ENCODE results near the gene KIF18B. TPM values are rescaled to one million over a fixed set of nuclear protein-coding genes. Genes with fewer than 3 reads are reported as not detected.

Gene KIF18B
- total and polyA plus RNA-seq, 7 donors = under 0.01 to 10.5 (median 0.60) TPM

DNA sequence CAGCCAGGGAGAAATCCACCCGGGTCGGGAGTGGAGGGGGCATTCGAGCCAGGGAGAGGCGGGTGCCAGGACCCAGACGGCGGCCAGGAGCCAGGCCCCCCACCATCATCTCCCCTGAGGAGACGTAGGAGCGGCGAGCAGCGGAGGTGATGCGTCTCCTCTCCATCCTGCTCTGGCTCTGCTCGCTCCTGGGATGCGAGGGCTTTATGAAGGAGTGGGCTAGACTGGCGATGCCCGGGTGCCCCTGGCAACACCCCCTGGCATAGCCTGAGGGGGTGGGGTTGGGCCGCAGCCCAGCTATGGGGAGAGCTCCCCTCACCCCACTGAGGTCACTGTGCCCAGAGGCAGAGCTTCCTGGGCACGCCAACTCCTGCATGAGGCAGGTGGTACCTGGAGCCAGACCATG is 32.2 kb downstream of the KIF18B start, which contains the start of gene GFAP:
Gene GFAP (minus strand): TSS at position 180 of the 406 bp plus-strand sequence. CDS start 14 bp downstream, at position 166.
- Histone ChIP-seq H3K4me1 (peaks cover 0 to 35% (median 30%) of the 10 kb centered on the region in 4 donors), H3K27ac (peak within 1 kb of the TSS; percentile 36 to 80 (median 58))
- 88 to 89% methylated on average over 17 of the region's 17 CpGs for WGBS, 2 donors

DNA sequence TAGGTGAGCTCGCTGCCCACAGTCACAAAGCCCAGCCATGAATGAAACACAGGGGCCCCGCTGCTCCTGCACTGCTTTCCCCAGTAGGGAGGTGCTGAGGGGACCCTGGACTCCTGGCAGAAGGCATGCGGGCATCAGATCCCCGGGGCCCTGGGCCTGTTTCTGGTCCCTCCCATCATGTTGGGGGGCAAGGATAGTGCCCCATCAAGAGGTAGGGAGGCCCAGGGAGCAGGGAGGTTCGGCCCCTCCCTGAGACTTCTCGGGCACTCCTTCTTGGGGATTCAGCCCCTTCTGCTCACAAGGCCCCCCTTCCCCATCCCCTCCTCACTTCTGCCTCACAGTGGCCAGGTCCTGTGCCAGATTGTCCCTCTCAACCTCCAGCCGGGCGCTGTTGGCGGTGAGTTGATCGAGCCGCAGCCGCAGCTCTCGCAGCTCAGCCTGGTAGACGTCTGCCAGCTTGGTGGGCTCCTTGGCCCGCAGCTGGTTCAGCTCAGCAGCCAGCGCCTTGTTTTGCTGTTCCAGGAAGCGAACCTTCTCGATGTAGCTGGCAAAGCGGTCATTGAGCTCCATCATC is 32.8 kb downstream of the KIF18B start:
- Histone ChIP-seq H3K27me3 (peaks cover 0 to 3% (median 0%) of the 10 kb centered on the region in 3 donors), H3K27ac (no peak overlapping the region), H3K4me3 (no peak overlapping the region), H3K36me3 (no peaks in the 10 kb centered on the region), H3K9me3 (no peaks in the 10 kb centered on the region), H3K4me1 (peaks cover 0 to 36% (median 29%) of the 10 kb centered on the region in 4 donors)
- intact Hi-C loops (cut with DNase I) = loop anchor here (10.0 kb wide), 1 partner anchor 280 kb away; no protein-coding TSS in a partner anchor
- WGBS, 2 donors = 88 to 90% methylated on average over 19 of the region's 19 CpGs
- TF ChIP-seq, protein P1, sequence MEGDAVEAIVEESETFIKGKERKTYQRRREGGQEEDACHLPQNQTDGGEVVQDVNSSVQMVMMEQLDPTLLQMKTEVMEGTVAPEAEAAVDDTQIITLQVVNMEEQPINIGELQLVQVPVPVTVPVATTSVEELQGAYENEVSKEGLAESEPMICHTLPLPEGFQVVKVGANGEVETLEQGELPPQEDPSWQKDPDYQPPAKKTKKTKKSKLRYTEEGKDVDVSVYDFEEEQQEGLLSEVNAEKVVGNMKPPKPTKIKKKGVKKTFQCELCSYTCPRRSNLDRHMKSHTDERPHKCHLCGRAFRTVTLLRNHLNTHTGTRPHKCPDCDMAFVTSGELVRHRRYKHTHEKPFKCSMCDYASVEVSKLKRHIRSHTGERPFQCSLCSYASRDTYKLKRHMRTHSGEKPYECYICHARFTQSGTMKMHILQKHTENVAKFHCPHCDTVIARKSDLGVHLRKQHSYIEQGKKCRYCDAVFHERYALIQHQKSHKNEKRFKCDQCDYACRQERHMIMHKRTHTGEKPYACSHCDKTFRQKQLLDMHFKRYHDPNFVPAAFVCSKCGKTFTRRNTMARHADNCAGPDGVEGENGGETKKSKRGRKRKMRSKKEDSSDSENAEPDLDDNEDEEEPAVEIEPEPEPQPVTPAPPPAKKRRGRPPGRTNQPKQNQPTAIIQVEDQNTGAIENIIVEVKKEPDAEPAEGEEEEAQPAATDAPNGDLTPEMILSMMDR (IDR thresholded peaks at IDR 0.05) = no peak
- TF ChIP-seq POLR2AphosphoS5 (IDR thresholded peaks at IDR 0.05) (no peak), POLR2A (IDR thresholded peaks at IDR 0.05) (no peak), EP300 (IDR thresholded peaks at IDR 0.05) (no peak)
- DNase-seq = no peak

More for the DNA sequence above, 32.2 kb downstream of the KIF18B start, which contains the start of gene GFAP:
- Histone ChIP-seq H3K27me3 (peaks cover 0 to 3% (median 0%) of the 10 kb centered on the region in 3 donors), H3K36me3 (no peaks in the 10 kb centered on the region), H3K9me3 (no peaks in the 10 kb centered on the region), H3K4me3 (no peak within 1 kb of the TSS)
- intact Hi-C loops (cut with DNase I) = loop anchor here (10.0 kb wide), 1 partner anchor 279 kb away; no protein-coding TSS in a partner anchor
- no peak for DNase-seq
- TF ChIP-seq POLR2A (IDR thresholded peaks at IDR 0.05) (no peak), POLR2AphosphoS5 (IDR thresholded peaks at IDR 0.05) (no peak), EP300 (IDR thresholded peaks at IDR 0.05) (no peak)
- TF ChIP-seq, protein P1 (IDR thresholded peaks at IDR 0.05) = no peak

DNA sequence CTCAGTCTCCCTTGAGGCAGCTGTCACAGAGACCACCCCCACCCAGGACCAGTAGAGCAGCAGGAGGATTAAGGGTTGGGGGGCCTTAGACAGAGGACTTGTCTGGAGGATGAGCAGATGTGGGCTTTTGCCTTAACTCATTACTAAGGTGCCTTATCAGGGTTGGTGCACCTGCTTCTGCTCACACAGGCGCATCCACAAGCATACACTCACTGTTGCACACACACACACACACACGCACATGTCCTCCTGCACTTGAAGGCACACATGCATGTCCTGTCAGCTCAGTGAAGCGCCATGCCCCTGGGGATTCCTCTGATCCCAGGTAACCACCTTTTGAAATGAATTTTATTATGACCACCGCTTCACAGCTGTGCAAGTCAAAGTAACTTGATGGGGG is 33.4 kb downstream of the KIF18B start:
- Histone ChIP-seq H3K36me3 (no peaks in the 10 kb centered on the region), H3K4me3 (no peak overlapping the region), H3K27ac (no peak overlapping the region), H3K9me3 (no peaks in the 10 kb centered on the region), H3K4me1 (peaks cover 0 to 39% (median 29%) of the 10 kb centered on the region in 4 donors), H3K27me3 (peaks cover 0 to 3% (median 0%) of the 10 kb centered on the region in 3 donors)
- 78 to 79% methylated on average over 4 of the region's 4 CpGs for WGBS, 2 donors
- TF ChIP-seq POLR2A (IDR thresholded peaks at IDR 0.05) (no peak), EP300 (IDR thresholded peaks at IDR 0.05) (no peak), POLR2AphosphoS5 (IDR thresholded peaks at IDR 0.05) (no peak)
- TF ChIP-seq, protein P1 (IDR thresholded peaks at IDR 0.05) = no peak
- DNase-seq = peak; percentile 50
- intact Hi-C loops (cut with DNase I) = loop anchor here (10.0 kb wide), 1 partner anchor 281 kb away; no protein-coding TSS in a partner anchor

DNA sequence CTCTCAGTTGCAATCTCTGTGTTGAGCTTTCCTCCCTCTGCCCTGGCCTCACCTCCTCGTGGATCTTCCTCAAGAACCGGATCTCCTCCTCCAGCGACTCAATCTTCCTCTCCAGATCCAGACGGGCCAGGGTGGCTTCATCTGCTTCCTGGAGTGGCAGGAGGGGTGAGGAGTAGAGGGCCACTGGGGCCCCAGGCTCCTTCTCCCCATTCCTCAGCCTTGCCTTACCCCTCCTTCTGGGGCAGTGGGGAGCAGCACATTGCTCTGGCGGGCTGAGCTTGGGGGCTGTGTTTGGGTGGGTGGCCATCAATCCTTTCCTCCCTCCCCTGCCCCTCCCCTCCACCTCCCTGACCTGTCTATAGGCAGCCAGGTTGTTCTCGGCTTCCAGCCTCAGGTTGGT is 33.9 kb downstream of the KIF18B start:
- H3K36me3 ChIP-seq = no peaks in the 10 kb centered on the region
- no peak overlapping the region for H3K27ac ChIP-seq
- intact Hi-C loops (cut with DNase I) = loop anchor here (10.0 kb wide), 1 partner anchor 281 kb away; no protein-coding TSS in a partner anchor
- H3K9me3 ChIP-seq = no peaks in the 10 kb centered on the region
- no peak for TF ChIP-seq POLR2AphosphoS5 (IDR thresholded peaks at IDR 0.05)
- no peak for TF ChIP-seq POLR2A (IDR thresholded peaks at IDR 0.05)
- TF ChIP-seq, protein P1 (IDR thresholded peaks at IDR 0.05) = no peak
- 50 to 52% methylated on average over 6 of the region's 6 CpGs for WGBS, 2 donors
- H3K27me3 ChIP-seq = peaks cover 0 to 3% (median 0%) of the 10 kb centered on the region in 3 donors
- DNase-seq = peak; percentile 42
- H3K4me3 ChIP-seq = no peak overlapping the region
- H3K4me1 ChIP-seq = peaks cover 0 to 39% (median 29%) of the 10 kb centered on the region in 4 donors

Data from sigmoid colon (tissue), 7 donors.